Stimulated activated CD8-positive, alpha-beta memory T cell treated with anti-CD3 and anti-CD28 coated beads, Interleukin-2, amount 100 ng/mL, for 48 hours (primary cell): ENCODE measurements around the gene ENKD1.

Experiments
- DNase-seq, 2 donors: peaks; one replicate each; pipeline ENCODE4 v3.0.0-alpha.2; 2020; ENCODE audit warnings: low read depth in 2 of 2

Gene ENKD1

DNA sequence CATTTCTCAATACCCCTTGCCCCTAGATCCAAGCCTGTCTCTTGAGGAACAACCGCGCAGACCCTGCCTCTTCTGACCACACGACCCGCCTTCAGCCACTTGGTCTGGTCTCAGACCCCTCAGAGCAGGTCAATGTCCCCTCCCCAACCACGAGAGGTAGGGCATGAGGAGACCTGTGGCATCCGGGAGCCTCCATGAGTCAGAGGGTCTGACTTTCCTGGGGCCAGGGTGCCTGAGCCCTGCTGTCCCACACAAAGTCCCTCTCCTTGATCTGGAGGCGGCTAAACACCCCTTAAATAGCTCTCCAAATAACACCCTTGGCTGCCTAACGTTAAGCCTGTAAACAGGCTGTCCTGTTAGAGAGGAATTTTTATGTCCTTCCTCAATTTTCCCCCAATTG is 16.5 kb downstream of the ENKD1 start:
- no peak for DNase-seq

DNA sequence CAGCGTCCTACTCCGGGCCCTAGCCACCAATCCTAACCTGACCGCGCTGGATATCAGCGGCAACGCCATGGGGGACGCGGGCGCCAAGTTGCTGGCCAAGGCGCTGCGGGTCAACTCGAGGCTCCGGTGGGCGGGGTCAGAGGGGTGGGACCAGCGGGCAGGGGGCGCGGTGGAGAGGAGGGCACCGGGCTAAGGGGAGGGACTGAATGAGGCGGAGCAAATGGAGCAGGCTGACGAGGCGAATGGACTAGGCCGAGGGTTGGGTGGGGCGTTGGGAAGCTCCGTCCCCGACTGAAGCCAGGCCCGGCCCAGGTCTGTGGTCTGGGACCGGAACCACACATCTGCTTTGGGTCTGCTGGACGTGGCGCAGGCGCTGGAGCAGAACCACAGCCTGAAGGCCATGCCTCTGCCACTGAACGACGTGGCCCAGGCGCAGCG is 17.0 kb downstream of the ENKD1 start:
- no peak for DNase-seq

DNA sequence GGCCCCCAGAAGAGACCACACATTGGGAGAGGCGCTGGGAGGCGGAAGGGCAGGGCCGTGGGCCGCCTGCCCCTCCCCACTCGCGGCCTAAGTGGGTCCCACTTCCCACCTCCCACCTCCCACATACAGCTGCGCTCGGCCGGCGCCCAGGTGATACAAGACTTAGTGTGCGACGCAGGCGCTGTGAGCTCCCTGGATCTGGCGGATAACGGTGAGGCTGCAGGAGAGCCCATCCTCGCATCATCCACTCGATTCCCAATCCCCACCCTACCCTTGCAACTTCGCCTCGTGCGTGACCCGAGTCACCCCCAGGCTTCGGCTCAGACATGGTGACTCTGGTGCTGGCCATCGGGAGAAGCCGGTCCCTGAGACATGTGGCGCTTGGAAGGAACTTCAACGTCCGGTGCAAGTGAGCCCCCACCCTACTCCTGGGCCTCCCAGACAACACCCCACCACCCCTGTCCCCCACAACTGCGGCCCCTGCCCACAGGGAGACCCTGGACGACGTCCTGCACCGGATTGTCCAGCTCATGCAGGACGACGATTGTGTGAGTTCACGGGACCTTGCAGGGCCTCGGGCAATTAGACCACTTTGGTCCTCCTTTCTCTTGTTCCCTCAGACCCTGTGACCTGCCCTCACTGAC is 17.7 kb downstream of the ENKD1 start:
- no peak for DNase-seq

DNA sequence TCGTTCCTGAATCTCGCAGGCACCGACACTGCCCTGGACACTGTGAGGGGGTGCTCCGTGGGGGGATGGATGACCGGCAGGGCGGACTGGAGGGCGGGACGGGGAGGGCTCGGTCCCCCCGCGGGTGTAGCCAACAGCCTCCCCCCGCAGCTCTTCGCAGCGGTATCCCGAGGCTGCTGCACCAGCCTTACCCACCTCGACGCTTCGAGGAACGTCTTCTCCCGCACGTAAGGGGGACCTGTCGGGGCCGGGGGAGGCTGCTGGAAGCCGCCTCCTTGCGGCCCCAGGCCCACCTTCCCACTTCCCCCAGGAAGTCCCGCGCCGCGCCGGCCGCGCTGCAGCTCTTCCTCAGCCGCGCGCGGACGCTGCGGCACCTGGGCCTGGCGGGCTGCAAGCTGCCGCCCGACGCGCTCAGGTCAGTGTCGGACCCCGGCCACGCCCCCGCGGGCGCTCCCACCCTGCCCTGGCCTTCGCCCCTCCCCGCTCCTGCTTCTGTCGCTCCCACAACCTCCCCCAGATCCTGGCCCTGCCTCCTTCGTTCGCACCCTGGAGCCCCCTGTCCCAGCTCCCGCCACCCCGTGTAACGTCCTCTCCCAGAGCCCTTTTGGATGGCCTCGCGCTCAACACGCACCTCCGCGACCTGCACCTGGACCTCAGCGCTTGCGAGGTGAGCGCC is 18.3 kb downstream of the ENKD1 start:
- no peak for DNase-seq

DNA sequence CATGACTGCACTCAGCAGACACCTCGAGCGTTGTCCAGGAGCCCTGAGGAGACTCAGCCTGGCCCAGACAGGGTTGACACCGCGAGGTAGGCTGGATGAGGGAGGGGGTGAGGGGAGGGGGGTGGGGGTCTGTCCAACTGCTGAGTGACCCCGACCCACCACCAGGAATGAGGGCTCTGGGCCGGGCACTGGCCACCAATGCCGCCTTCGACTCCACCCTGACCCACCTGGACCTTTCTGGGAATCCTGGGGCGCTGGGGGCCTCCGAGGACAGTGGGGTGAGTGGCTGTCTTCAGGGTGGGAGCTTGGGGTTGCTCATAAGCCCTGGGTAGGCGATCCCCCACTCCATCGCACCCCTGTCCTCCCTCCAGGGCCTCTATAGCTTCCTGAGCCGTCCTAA is 18.9 kb downstream of the ENKD1 start:
- DNase-seq: no peak

DNA sequence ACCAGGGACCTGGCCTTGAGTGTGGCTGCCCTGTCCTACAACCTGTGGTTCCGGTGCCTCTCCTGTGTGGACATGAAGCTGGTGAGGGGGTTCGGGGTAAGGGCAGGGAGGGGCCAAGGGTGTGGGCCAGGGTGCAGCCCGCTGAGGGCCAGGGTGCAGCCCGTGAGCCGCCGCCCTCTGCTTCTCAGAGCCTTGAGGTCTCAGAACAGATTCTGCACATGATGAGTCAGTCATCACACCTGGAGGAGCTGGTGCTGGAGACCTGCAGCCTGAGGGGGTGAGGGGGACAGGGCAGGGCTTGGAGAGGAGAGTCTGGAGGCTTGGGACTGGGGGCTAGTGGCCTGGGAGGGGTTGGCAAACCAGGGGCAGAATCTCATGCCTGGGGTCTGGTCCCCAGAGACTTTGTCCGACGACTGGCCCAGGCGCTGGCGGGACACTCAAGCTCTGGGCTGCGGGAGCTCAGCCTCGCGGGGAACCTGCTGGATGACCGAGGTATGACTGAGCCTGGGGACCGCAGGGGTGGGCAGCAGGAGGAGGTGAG is 19.4 kb downstream of the ENKD1 start:
- DNase-seq: no peak

DNA sequence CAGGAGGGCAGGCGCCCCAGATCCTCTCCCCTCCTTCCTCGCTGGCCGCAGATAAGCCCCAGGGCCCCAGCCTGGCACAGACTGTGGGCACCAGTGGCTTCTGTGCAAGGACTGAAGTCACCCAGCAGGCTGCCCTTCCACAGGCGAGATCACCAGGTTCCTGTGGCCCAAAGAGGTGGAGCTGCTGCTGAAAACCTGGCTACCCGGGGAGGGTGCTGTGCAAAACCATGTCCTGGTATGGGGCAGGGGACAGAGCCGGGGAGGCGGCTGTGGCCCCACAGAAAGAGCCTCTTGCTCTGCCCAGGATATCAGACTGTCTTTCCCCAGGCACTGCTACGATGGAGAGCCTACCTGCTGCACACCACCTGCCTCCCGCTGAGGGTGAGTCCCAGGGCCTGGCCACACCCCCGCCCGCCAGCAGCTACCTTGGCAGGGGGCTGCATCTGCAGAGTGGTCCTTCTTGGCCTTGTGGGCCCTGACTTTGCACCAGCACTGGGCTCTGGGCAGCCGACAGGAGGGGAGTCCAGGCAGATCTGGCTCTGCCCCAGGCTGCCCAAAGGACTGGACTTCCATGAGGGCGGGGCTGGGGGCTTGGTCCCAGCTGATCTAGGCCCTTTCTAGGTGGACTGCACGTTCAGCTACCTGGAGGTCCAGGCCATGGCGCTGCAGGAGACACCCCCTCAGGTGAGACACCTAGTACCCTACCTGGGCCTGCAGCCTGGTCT is 21.0 kb downstream of the ENKD1 start:
- DNase-seq: no peak

DNA sequence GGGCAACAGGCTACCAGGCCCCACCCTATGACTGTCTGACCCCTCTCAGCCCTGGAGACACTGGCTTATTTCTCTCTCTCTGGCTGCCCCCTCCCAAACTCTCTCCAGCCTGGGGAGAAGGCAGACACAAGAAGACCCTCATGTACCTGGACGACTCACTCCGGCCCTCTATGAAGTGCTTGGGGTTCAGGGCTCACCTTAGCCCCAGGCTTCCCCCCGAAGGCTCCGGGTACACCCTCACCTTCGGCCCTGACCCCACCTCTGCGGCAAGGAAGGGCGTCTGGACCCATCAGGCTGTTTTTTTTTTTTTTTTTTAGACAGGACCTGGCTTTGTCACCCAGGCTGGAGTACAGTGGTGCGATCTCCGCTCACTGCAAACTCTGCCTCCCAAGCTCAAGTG is 22.5 kb downstream of the ENKD1 start:
- no peak for DNase-seq

DNA sequence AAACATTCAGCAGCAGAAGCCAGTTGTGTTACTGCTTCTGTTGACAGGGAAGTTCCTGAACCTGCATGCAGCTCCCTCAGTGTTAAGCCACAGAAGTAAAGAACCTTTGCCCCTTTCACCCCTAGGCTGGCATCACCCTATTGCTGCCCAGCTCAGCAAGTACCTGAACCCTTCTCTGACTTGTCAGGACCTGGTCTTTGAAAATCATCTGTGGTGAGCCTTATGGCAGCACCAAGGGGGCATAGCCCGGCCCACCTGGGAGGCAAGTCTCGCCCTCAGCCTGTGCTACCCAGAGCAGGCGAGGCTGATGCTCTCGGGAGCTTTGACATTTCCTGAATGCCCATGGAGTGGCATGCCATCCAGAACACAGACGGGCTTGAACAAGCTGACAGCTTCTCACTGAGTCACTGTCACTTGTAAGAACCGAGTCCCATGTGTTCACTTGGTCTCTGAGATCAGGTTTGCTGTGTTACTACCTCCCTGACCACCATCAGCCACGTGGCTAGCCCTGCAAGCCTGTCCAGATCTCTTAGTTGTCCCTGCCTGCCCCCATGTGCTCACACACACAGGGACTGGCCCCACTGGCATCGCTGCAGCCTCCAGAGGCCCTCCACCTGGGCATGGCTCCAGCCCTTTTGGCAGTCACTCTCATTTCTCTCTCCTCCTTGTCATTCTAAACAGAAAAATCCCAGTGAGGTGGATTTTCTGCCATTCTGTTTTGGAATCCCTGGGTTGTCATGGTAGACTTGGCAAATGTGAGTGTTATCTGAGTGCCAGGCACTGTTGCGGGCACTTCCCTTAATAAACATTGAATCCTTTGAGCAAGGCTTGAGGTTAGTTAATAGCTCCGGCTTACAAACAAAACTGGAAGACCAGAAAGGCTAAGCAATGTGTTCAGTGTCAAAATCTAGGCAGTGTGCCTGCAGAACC is 24.5 kb downstream of the ENKD1 start:
- no peak for DNase-seq

DNA sequence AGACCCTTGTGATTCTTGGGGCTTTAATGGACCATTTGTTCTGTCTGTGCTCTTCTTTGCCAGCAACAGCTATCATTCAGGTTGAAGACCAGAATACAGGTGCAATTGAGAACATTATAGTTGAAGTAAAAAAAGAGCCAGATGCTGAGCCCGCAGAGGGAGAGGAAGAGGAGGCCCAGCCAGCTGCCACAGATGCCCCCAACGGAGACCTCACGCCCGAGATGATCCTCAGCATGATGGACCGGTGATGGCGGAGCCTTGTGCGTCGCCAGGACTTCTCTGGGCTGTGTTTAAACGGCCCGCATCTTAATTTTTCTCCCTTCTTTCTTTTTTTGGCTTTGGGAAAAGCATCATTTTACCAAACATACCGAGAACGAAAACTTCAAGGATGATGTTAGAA is 28.9 kb downstream of the ENKD1 start:
- DNase-seq: no peak

DNA sequence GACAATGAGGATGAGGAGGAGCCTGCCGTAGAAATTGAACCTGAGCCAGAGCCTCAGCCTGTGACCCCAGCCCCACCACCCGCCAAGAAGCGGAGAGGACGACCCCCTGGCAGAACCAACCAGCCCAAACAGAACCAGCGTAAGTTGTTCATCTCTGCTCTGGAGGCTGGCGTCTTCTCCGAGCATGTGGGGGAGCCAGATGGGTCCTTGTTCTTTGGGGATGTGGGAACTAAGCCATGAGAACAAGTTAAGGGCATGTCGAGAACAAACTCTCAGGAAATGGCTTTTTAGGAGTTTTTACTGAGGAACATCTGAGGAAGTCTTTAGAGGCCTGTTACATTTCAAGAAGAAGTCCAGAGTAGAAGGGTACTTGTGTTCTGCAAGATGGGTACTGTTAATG is 29.8 kb downstream of the ENKD1 start:
- DNase-seq: no peak

DNA sequence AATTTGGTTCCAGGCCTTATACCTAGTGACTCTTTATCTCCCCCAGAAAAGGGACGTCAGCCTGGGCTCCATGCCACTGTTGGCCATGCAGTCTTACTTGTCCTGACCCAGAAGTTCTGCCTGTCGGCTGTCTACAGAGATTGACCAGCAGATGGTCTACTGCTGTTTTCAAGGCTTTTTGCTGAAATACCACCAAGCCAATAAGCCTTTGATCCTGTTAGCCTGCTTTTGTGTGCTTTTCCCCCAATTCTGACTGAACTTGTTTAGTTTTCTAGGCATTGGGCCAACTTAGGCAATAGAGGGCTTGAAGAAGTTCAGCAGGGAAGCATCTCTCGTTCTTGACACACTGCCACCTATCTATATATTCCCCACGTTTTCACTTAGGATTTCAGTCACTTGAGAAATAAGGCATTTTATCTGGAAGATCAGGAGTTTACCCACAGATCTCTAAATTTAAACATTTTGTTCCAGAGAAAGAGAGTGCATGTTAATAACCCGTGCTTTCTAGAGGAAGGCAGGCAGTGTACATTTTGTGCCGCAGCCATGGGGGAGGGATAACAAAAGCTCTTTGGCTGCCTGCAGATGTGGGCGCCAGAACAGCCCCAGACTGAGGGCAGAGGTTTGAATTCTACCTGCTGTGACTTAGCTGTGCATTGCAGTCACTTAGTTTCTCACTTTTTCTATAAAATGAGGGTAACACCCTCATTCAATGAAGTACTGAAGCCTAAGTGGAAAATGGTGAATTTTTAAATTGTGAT is 34.0 kb downstream of the ENKD1 start:
- no peak for DNase-seq

DNA sequence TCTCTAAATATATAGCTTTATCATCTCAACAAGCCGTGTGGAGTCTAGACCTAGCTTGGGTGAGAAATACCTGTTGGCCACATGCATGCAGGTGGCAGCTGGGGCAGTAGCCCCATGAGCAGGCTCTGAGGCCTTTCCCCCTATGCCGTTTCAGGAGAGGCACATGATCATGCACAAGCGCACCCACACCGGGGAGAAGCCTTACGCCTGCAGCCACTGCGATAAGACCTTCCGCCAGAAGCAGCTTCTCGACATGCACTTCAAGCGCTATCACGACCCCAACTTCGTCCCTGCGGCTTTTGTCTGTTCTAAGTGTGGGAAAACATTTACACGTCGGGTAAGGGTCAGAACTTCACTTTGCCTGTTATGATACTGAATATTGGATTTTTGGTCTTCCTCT is 38.3 kb downstream of the ENKD1 start:
- no peak for DNase-seq

DNA sequence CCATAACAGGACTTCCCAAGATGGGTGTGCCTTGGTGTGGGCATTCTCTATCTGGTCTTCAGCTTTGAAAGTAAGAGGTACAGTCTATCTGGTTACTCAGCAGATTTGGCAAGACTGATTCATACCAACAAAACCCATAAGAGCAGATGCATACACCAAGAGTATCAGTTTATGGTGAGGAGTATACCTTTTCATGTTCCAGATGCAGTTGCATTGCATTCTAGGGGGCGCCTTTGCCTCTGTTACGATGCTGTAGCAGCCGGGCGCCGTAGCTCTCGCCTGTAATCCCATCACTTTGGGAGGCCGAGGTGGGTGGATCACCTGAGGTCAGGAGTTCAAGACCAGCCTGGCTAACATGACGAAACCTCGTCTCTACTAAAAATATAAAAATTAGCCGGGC is 52.7 kb downstream of the ENKD1 start:
- DNase-seq: peak in 1 of 2 donors; percentile 5
